Memory B cell (primary cell): ENCODE data around the gene NPLOC4.

Experiments used
- ATAC-seq: fragments of 150-1000 bp; cut with Tn5 transposase; 2 replicates; pipeline ENCODE4 v1.10.0; 2021; ENCODE audit warnings: low read depth, mild to moderate bottlenecking, moderate library complexity
- DNase-seq, 2 donors: peaks; one replicate each; pipeline ENCODE4 v3.0.0; 2022; ENCODE audit warnings: low spot score in 2 of 2
- H3K27ac Mint-ChIP-seq: one replicate; pipeline ENCODE4 v1.8.0; 2022; ENCODE audit warnings: mild to moderate bottlenecking, moderate library complexity, mixed read lengths
- H3K27me3 Mint-ChIP-seq: one replicate; pipeline ENCODE4 v1.8.0; 2022; ENCODE audit warnings: mixed read lengths
- H3K36me3 Mint-ChIP-seq: one replicate; pipeline ENCODE4 v1.8.0; 2022; ENCODE audit warnings: mild to moderate bottlenecking, mixed read lengths
- H3K4me1 Mint-ChIP-seq: one replicate; pipeline ENCODE4 v1.8.0; 2022; ENCODE audit warnings: mixed read lengths
- H3K4me3 Mint-ChIP-seq: one replicate; pipeline ENCODE4 v1.8.0; 2022; ENCODE audit warnings: mild to moderate bottlenecking, moderate library complexity, mixed read lengths
- H3K9me3 Mint-ChIP-seq: one replicate; pipeline ENCODE4 v1.8.0; 2022; ENCODE audit warnings: mixed read lengths

Gene NPLOC4

DNA sequence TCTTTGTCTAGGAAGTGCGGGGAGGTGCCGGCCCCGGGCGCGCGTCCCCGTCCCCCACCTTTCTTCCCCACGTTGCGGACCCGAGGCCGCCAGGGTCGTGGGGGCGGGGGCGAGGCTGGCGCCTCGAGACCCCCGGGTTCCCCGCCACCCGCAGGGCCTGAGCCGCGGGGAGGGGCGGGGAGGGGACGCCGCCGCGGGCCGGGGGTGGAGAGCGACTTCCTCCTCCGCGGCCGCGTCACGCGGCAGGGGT is 122.5 kb downstream of the NPLOC4 start:
- ATAC-seq (no peak), DNase-seq (peak; percentile 40 to 59)
- H3K27me3 Mint-ChIP-seq: no peaks in the 10 kb centered on the region
- H3K27ac Mint-ChIP-seq: peak overlapping the region; percentile 95
- peaks cover 46% of the 10 kb centered on the region for H3K4me1 Mint-ChIP-seq
- peaks cover 27% of the 10 kb centered on the region for H3K36me3 Mint-ChIP-seq
- no peaks in the 10 kb centered on the region for H3K9me3 Mint-ChIP-seq
- H3K4me3 Mint-ChIP-seq: peak overlapping the region; percentile 88

DNA sequence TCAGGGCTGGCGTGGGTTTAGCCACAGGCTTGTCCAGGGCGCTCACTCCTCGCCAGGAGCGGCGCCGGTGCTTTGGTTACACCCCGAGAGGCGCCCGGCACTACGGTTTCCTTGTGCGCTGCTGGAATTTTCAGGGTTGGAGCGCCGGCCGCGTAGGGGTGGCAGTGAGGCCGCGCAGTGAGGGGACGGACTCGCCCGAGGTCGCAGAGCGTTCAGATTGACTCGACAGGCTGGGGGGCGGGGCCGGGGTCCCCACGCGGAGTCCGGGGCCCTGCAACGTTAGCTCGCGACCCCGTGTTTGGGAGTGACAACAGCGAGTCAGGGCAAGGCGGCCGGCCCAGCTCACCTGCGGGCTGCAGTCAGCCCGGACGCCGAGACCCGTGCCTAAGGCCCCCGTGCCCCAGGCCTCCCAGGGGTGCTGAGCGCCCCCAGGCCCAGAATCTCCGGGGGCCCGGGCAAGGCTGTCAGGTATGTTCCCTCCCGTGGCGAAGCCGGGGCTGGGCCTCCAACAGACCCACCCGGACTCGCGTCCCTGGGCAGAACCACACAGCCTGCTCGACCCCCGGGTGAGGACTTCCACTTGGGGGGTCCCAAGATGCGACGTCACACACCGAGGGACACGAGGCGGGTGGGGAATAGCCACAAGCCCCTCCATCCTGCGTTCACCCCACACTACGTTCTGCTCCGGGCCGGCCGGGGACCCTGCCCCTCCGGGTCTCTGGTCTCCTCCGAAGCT is 123.0 kb downstream of the NPLOC4 start:
- H3K27me3 Mint-ChIP-seq: no peaks in the 10 kb centered on the region
- peak overlapping the region; percentile 95 for H3K27ac Mint-ChIP-seq
- ATAC-seq: no peak
- H3K4me3 Mint-ChIP-seq: peak overlapping the region; percentile 88
- peaks cover 51% of the 10 kb centered on the region for H3K4me1 Mint-ChIP-seq
- H3K9me3 Mint-ChIP-seq: no peaks in the 10 kb centered on the region
- peak in 1 of 2 donors; percentile 70 for DNase-seq
- peaks cover 32% of the 10 kb centered on the region for H3K36me3 Mint-ChIP-seq

DNA sequence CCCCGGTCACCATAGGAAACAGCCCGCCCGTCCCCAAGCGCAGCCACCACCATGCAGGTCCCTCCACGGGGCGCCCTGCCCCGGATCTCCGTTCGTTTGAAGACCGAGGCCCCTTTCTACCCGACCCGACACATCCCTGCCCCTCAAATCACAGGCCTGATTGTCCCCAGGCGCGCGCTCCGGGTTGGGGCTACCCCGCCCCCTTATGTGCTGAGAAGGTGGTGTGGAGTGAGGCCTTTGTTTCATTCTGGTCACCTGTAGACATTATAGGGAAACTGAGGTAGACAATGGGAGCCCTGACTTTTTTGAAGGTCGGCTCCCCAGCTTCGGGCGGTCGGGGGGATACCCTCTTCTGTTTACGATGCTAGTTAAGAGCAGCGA is 123.5 kb downstream of the NPLOC4 start:
- peaks cover 36% of the 10 kb centered on the region for H3K36me3 Mint-ChIP-seq
- peaks cover 53% of the 10 kb centered on the region for H3K4me1 Mint-ChIP-seq
- DNase-seq: peak in 1 of 2 donors; percentile 55
- peak overlapping the region; percentile 88 for H3K4me3 Mint-ChIP-seq
- no peaks in the 10 kb centered on the region for H3K9me3 Mint-ChIP-seq
- no peaks in the 10 kb centered on the region for H3K27me3 Mint-ChIP-seq
- peak; percentile 18 for ATAC-seq
- peak overlapping the region; percentile 95 for H3K27ac Mint-ChIP-seq

DNA sequence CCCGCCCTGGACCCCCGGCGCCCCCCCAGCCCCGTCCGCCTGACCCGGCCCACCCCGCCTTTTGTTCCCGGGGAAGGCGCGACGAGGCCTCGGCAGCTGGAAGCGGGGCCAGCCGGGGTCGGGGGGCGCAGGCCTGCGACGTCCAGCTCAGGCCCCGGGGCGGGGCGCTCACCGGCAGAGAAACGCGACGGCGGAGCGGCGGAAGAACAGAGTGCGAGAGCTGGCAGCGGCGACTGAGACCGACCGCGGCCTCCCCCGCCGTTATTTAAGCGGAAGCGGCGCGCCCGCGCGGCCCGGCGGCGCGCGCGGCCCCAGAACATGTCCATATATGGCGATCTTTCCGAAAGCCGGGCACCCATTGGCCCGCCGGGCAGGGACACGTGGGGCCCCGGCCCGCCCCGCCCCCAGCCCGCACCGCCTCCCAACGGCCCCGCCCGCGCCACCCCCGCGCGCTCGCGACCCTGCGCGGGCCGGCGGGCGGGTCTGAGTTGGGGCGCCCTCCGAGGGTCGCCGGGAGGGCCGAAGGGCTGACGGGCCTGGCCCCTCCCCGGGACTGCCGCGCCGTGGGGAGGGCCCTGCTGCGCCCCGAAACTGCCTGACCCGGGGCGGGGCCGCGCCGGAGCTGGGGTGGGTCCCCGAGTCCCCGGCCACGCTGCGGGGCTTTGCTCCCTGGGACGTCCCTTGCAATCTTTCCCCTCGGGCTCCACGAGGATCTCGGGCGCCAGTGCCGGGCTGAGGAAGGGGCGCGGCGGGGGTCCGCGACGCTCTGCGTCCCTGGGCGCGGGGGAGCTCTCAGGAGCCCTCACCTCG is 124.1 kb downstream of the NPLOC4 start, which contains the start of gene ACTG1:
ACTG1 (minus strand) TSS at position 238 of the 810 bp plus-strand sequence. CDS start 445 bp downstream, outside the sequence.
- ATAC-seq (peak; percentile 62), DNase-seq (peak; percentile 86)
- H3K27me3 Mint-ChIP-seq: no peaks in the 10 kb centered on the region
- H3K36me3 Mint-ChIP-seq: peaks cover 36% of the 10 kb centered on the region
- no peaks in the 10 kb centered on the region for H3K9me3 Mint-ChIP-seq
- H3K4me1 Mint-ChIP-seq: peaks cover 48% of the 10 kb centered on the region
- peak within 1 kb of the TSS; percentile 98 for H3K27ac Mint-ChIP-seq
- peak within 1 kb of the TSS; percentile 99 for H3K4me3 Mint-ChIP-seq

DNA sequence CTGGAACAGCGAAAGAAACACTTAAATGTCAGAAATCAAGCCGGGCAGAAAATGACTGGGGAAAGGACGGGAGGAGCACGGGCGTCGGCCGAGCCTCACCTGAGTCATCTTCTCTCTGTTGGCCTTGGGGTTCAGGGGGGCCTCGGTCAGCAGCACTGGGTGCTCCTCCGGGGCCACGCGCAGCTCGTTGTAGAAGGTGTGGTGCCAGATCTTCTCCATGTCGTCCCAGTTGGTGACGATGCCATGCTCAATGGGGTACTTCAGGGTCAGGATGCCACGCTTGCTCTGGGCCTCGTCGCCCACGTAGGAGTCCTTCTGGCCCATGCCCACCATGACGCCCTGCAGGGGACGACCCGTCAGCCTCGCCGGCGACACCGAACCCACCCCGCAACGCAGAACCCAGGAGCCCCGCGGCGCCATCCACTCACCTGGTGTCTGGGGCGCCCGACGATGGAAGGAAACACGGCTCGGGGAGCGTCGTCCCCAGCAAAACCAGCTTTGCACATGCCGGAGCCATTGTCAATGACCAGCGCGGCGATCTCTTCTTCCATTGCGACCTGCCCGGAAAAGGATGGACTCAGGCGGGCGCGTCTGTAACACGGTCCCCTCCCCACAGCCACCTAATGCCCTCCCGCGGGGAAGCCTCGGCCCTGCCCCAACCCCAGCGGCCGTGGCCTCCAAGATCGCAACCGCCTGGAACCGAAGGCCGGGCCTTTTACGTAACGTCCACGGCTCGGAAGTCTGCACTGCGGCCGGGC is 124.9 kb downstream of the NPLOC4 start:
- Mint-ChIP-seq H3K4me1 (peaks cover 47% of the 10 kb centered on the region), H3K4me3 (peak overlapping the region; percentile 99), H3K27me3 (no peaks in the 10 kb centered on the region), H3K36me3 (peaks cover 38% of the 10 kb centered on the region), H3K9me3 (no peaks in the 10 kb centered on the region), H3K27ac (peak overlapping the region; percentile 98)
- DNase-seq: peak; percentile 31 to 57
- no peak for ATAC-seq

DNA sequence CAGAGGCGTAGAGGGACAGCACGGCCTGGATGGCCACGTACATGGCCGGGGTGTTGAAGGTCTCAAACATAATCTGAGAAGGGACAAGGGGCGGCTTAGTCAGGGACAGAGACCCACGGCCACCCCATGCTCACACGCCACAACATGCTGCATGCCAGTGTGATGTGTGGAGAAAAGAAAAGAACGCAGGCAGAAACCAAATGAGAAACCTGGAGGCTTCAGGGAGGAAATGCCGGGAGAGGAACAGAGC is 125.4 kb downstream of the NPLOC4 start:
- no peaks in the 10 kb centered on the region for H3K27me3 Mint-ChIP-seq
- H3K27ac Mint-ChIP-seq: peak overlapping the region; percentile 98
- H3K4me1 Mint-ChIP-seq: peaks cover 43% of the 10 kb centered on the region
- DNase-seq (no peak), ATAC-seq (no peak)
- peaks cover 38% of the 10 kb centered on the region for H3K36me3 Mint-ChIP-seq
- H3K4me3 Mint-ChIP-seq: peak overlapping the region; percentile 99
- no peaks in the 10 kb centered on the region for H3K9me3 Mint-ChIP-seq

DNA sequence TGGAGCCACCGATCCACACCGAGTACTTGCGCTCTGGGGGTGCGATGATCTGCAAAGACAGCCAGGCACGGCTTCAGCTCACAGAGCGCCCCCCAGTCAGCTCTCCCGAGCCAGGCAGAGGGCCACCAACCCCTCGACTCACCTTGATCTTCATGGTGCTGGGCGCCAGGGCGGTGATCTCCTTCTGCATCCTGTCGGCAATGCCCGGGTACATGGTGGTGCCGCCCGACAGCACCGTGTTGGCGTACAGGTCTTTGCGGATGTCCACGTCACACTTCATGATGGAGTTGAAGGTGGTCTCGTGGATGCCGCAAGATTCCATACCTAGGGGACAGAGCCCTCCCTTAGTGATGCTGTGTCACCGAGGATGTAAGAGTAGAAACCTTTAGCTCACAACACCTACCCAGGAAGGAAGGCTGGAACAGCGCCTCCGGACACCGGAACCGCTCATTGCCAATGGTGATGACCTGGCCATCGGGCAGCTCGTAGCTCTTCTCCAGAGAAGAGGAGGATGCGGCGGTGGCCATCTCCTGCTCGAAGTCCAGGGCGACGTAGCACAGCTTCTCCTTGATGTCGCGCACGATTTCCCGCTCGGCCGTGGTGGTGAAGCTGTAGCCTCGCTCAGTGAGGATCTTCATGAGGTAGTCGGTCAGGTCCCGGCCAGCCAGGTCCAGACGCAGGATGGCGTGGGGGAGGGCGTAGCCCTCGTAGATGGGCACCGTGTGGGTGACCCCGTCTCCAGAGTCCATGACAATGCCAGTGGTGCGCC is 125.9 kb downstream of the NPLOC4 start:
- peak; percentile 25 to 52 for DNase-seq
- ATAC-seq: no peak

DNA sequence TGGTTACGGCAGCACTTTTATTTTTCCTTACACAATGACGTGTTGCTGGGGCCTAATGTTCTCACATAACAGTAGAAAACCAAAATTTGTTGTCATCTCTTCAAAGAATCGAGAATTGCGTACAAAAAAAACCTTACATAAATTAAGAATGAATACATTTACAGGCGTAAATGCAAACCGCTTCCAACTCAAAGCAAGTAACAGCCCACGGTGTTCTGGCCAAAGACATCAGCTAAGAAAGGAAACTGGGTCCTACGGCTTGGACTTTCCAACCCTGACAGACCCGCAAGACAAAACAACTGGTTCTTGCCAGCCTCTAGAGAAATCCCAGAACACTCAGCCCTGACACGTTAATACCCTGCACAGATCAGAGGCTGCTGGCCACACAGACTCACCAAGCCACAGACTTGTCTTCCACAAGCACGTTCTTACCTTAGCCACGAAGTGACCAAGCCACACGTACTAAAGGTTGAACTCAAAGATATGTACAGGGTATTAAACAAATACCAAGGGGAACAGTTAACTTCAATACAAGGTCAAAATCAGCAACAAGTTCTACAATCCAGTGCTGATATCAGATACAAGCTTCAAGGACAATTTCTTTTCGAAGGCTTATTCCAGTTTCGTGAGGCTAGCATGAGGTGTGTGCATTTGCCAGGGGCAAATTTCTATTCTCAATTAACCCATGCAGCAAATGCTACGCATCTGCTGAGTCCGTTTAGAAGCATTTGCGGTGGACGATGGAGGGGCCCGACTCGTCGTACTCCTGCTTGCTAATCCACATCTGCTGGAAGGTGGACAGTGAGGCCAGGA is 126.7 kb downstream of the NPLOC4 start:
- H3K36me3 Mint-ChIP-seq: peaks cover 38% of the 10 kb centered on the region

More for the DNA sequence above, 125.9 kb downstream of the NPLOC4 start:
- Mint-ChIP-seq H3K36me3 (peaks cover 38% of the 10 kb centered on the region), H3K9me3 (no peaks in the 10 kb centered on the region), H3K4me1 (peaks cover 38% of the 10 kb centered on the region), H3K27me3 (no peaks in the 10 kb centered on the region), H3K4me3 (peak overlapping the region; percentile 99), H3K27ac (peak overlapping the region; percentile 98)

DNA sequence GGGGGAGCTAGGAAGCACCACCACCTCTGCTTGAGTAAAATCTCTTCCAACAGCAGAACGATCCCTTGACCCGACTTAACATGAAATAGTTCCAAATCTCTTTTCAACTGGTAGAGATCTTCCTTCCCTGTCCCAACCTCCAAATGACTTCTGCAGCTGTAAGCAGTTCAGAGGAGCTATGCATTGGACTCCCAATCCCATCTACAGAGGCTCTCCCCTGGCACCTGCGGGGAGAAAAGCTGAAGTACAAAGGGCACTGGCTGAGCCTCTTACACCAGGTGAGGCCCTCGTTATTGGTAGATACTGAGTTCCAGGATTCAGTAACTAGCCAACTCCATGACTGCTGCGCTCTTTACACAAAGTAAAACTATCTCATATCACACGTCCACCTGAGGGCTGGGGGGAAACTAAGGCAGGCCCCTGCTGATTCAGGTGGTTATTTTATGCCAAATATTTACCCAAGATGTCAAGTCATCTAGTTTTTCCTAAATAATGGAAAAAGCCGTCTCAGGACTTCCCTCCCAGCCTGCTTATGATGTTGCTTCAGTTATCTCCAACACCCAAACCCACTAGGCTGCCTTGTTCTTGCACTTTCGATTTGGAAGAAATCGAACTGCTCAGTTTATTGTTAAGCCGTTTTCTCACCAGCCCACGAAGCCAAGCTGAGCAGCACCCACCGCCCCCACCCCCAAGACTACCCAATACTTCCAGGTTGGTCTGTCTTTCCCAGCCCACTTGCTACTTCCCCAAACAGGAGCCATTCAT is 127.5 kb downstream of the NPLOC4 start:
- Mint-ChIP-seq H3K27ac (peak overlapping the region; percentile 98), H3K9me3 (no peaks in the 10 kb centered on the region), H3K4me1 (peaks cover 35% of the 10 kb centered on the region), H3K27me3 (no peaks in the 10 kb centered on the region), H3K36me3 (peaks cover 38% of the 10 kb centered on the region), H3K4me3 (peak overlapping the region; percentile 99)
- DNase-seq (no peak), ATAC-seq (no peak)

More for the DNA sequence above, 126.7 kb downstream of the NPLOC4 start:
- Mint-ChIP-seq H3K27me3 (no peaks in the 10 kb centered on the region), H3K27ac (peak overlapping the region; percentile 98), H3K9me3 (no peaks in the 10 kb centered on the region), H3K4me3 (peak overlapping the region; percentile 99), H3K4me1 (peaks cover 35% of the 10 kb centered on the region)
- ATAC-seq (no peak), DNase-seq (no peak)

DNA sequence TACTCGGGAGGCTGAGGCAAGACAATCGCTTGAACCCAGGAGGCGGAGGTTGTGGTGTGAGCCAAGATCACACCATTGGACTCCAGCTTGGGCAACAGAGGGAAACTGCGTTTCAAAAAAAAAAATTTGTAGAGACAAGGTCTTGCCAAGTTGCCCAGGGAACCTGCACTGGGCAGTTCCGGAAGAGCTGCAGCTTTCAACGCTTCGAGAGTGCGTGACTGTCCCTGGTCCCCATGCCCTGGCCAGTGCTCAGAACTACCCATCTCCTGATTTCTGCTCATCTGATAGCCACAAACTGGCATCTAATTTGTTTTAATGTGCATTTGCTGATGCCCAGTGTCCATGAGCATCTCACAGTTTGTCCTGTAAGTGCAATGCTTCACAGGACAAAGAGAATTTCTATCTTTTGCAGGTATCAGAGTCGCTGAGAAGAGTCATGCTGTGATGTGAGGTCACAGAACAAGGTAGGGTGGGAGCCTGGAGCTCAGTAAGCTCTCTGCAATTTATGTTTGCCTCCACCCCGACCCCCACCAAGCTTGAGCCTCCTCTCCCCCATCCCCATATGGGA is 128.2 kb downstream of the NPLOC4 start:
- H3K4me1 Mint-ChIP-seq: peaks cover 34% of the 10 kb centered on the region
- H3K27me3 Mint-ChIP-seq: no peaks in the 10 kb centered on the region
- no peaks in the 10 kb centered on the region for H3K9me3 Mint-ChIP-seq
- DNase-seq (no peak), ATAC-seq (no peak)
- peak overlapping the region; percentile 99 for H3K4me3 Mint-ChIP-seq
- peaks cover 38% of the 10 kb centered on the region for H3K36me3 Mint-ChIP-seq
- no peak overlapping the region for H3K27ac Mint-ChIP-seq
